Measurements from ENCODE around the gene WDR43. TPM values are rescaled to one million over a fixed set of nuclear protein-coding genes. Genes with fewer than 3 reads are reported as not detected.

WDR43 gene
- total RNA-seq, 1 experiment from 2014 or later: 86.5 TPM

- Histone ChIP-seq H3K4me1 (ENCODE audit: control insufficient read depth, insufficient read depth, low read length) (peaks cover 10% of the 10 kb centered on the region; the same call in 1 of the 2 replicates), H3K4me3 (ENCODE audit: low read depth in 2 of 2, low read length in 2 of 2) (peak within 1 kb of the TSS; percentile 85 to 95), H3K36me3 (ENCODE audit: control insufficient read depth, insufficient read depth, low read length) (peaks cover 7% of the 10 kb centered on the region; the same call in 1 of the 2 replicates), H3K27me3 (ENCODE audit: control insufficient read depth, insufficient read depth, low read length) (peaks cover 2% of the 10 kb centered on the region; the same call in 1 of the 2 replicates), H3K27ac (ENCODE audit: low read length) (peak within 1 kb of the TSS; percentile 89), H3K9me3 (ENCODE audit: control insufficient read depth, insufficient read depth, low read depth, low read length) (no peaks in the 10 kb centered on the region)
- intact Hi-C loops (cut with micrococcal nuclease; ENCODE audit: unreplicated experiment) (no loop called here), in situ Hi-C loops (cut with HindIII; ENCODE audit: low pct_unique_long_range_greater_than_20kb, low sequenced_read_pairs) (no loop called here)
- TSS peak; percentile 98 for BruUV-seq (replicated peaks)
- peak; percentile 99 for ATAC-seq
- POLR2A ChIA-PET: interaction anchor here (0.5 kb wide), 1 partner anchor 35 kb away, joined by 4 read pairs; no protein-coding TSS in a partner anchor
- DNase-seq (ENCODE audit: low read depth, low spot score): peak; percentile 90
- TF ChIP-seq SIN3A (IDR thresholded peaks at IDR 0.05; ENCODE audit: borderline replicate concordance, insufficient read depth, low read depth, low read length): peak; percentile 76; the same call in 1 of the 2 replicates
- peak; percentile 96 for TF ChIP-seq POLR2AphosphoS5 (IDR thresholded peaks at IDR 0.05; ENCODE audit: low read depth, low read length)
- TF ChIP-seq CTCF (IDR thresholded peaks at IDR 0.05): no peak
- peak in 1 of 2 experiments; percentile 7; a peak in 1 of 4 replicates for TF ChIP-seq REST (IDR thresholded peaks at IDR 0.05; ENCODE audit: insufficient read depth in 1 of 2, low read depth in 2 of 2, low read length in 1 of 2)
- CTCF ChIA-PET: no interaction called here
Measured at GRCh38 chr2:28870146-28870891, 24.1 kb upstream of the WDR43 start, which contains the start of gene TRMT61B. TRMT61B (minus strand) TSS chr2:28870309; CDS start chr2:28870277, 32 bp downstream.

- ATAC-seq (no peak), DNase-seq (ENCODE audit: low read depth, low spot score) (no peak)
- in situ Hi-C loops (cut with HindIII; ENCODE audit: low pct_unique_long_range_greater_than_20kb, low sequenced_read_pairs) (no loop called here), intact Hi-C loops (cut with micrococcal nuclease; ENCODE audit: unreplicated experiment) (no loop called here)
- Histone ChIP-seq H3K36me3 (ENCODE audit: control insufficient read depth, insufficient read depth, low read length) (peaks cover 7% of the 10 kb centered on the region; the same call in 1 of the 2 replicates), H3K4me3 (ENCODE audit: low read depth in 2 of 2, low read length in 2 of 2) (no peak overlapping the region), H3K9me3 (ENCODE audit: control insufficient read depth, insufficient read depth, low read depth, low read length) (no peaks in the 10 kb centered on the region), H3K27ac (ENCODE audit: low read length) (no peak overlapping the region), H3K4me1 (ENCODE audit: control insufficient read depth, insufficient read depth, low read length) (peaks cover 10% of the 10 kb centered on the region; the same call in 1 of the 2 replicates), H3K27me3 (ENCODE audit: control insufficient read depth, insufficient read depth, low read length) (peaks cover 7% of the 10 kb centered on the region; the same call in 1 of the 2 replicates)
- ChIA-PET POLR2A (interaction anchor here (0.7 kb wide), 1 partner anchor 21 kb away, joined by 5 read pairs; no protein-coding TSS in a partner anchor), CTCF (no interaction called here)
- no TSS peak for BruUV-seq (replicated peaks)
- TF ChIP-seq TCF7L2 (IDR thresholded peaks at IDR 0.05; ENCODE audit: low read depth, low read length) (no peak), SIN3A (IDR thresholded peaks at IDR 0.05; ENCODE audit: borderline replicate concordance, insufficient read depth, low read depth, low read length) (no peak), POLR2AphosphoS5 (IDR thresholded peaks at IDR 0.05; ENCODE audit: low read depth, low read length) (no peak), CTCF (IDR thresholded peaks at IDR 0.05) (no peak), REST (IDR thresholded peaks at IDR 0.05; ENCODE audit: insufficient read depth in 1 of 2, low read depth in 2 of 2, low read length in 1 of 2) (no peak)
Measured at GRCh38 chr2:28871620-28872019, 22.8 kb upstream of the WDR43 start.
